Keratinocyte (primary cell): ENCODE data around the gene ZNF718. TPM values are rescaled to one million over a fixed set of nuclear protein-coding genes. Genes with fewer than 3 reads are reported as not detected.
"Not testable (repeated sequence)": the region's sequence is repeated elsewhere in the genome, so short reads cannot be mapped to it uniquely, and the experiment has no call there.

Source experiments
- DNase-seq: peaks from one replicate; pipeline ENCODE4 v3.0.0-alpha.2; 2011; ENCODE audit warnings: low read depth, missing footprints, low spot score
- FAIRE-seq: peaks from 2 replicates; lab custom pipeline; 2011; peaks lifted over from hg19 to GRCh38; lab: Jason Lieb, UNC
- H2AFZ ChIP-seq: 2 replicates; pipeline ENCODE4 v1.6.0; 2012; ENCODE audit warnings: low read length, control low read depth, inconsistent platforms; ENCODE audit not compliant: control insufficient read depth
- H3K27ac ChIP-seq: 2 replicates; pipeline ENCODE4 v1.5.1; 2011; ENCODE audit warnings: low read length; ENCODE audit not compliant: control insufficient read depth, insufficient read depth
- H3K27me3 ChIP-seq: 3 replicates; pipeline ENCODE4 v1.6.0; 2011; ENCODE audit warnings: low read length; ENCODE audit not compliant: control insufficient read depth, insufficient read depth; ENCODE audit errors: extremely low read depth
- H3K36me3 ChIP-seq, 2 experiments: 2 replicates in 1 of 2; 3 replicates in 1 of 2; pipeline ENCODE4 v1.5.1; 2011; ENCODE audit warnings: low read length in 2 of 2, mild to moderate bottlenecking in 1 of 2; ENCODE audit not compliant: control insufficient read depth in 2 of 2, insufficient read depth in 2 of 2; ENCODE audit errors: extremely low read depth in 1 of 2
- H3K4me1 ChIP-seq: 3 replicates; pipeline ENCODE4 v1.5.1; 2011; ENCODE audit warnings: low read length; ENCODE audit not compliant: control insufficient read depth, insufficient read depth; ENCODE audit errors: extremely low read depth
- H3K4me2 ChIP-seq: 3 replicates; pipeline ENCODE4 v1.6.0; 2011; ENCODE audit warnings: low read depth, low read length; ENCODE audit not compliant: control insufficient read depth, insufficient read depth; ENCODE audit errors: extremely low read depth
- H3K4me3 ChIP-seq, 3 experiments: fragments of 200-600 bp in 1 of 3; sonication (generic) in 1 of 3; 2 replicates in 2 of 3; 3 replicates in 1 of 3; pipeline ENCODE4 v1.5.1; 2011 to 2016; ENCODE audit warnings: low read length in 3 of 3, mild to moderate bottlenecking in 3 of 3, control low read depth in 2 of 3, inconsistent platforms in 1 of 3, low read depth in 1 of 3, mixed read lengths in 1 of 3, mixed run types in 1 of 3, moderate library complexity in 1 of 3; ENCODE audit not compliant: control insufficient read depth in 2 of 3, insufficient read depth in 2 of 3; ENCODE audit errors: extremely low read depth in 1 of 3
- H3K79me2 ChIP-seq: 2 replicates; pipeline ENCODE4 v1.6.0; 2012; ENCODE audit warnings: low read length; ENCODE audit not compliant: control insufficient read depth, insufficient read depth
- H3K9ac ChIP-seq: 3 replicates; pipeline ENCODE4 v1.6.0; 2011; ENCODE audit warnings: low read length; ENCODE audit not compliant: control insufficient read depth, insufficient read depth; ENCODE audit errors: extremely low read depth
- H3K9me1 ChIP-seq: 3 replicates; pipeline ENCODE4 v1.6.0; 2011; ENCODE audit warnings: low read length; ENCODE audit not compliant: control insufficient read depth, insufficient read depth; ENCODE audit errors: extremely low read depth
- H3K9me3 ChIP-seq: 2 replicates; pipeline ENCODE4 v1.5.1; 2012; ENCODE audit warnings: low read depth, low read length; ENCODE audit not compliant: control insufficient read depth
- H4K20me1 ChIP-seq: 3 replicates; pipeline ENCODE4 v1.6.0; 2011; ENCODE audit warnings: low read length; ENCODE audit not compliant: control insufficient read depth, insufficient read depth; ENCODE audit errors: extremely low read depth
- EZH2 ChIP-seq: IDR thresholded peaks from one replicate; pipeline ENCODE4 v1.6.1; 2012; ENCODE audit warnings: inconsistent platforms, mild to moderate bottlenecking, low read length, moderate library complexity
- dilution Hi-C: fragments of 300-500 bp; cut with MboI; formaldehyde crosslinking; loops from one replicate; pipeline ENCODE4 v1.7.0; 2020; ENCODE audit warnings: low sequenced_read_pairs; ENCODE audit not compliant: extremely low pct_ligation_motif_present
- polyA plus RNA-seq, 5 experiments: library from polyadenylated mRNA; depleted of rRNA in 3 of 5; stranded (reverse) in 3 of 5; stranded (forward) in 1 of 5; unstranded in 1 of 5; fragments of >200 nt; gene quantifications; 1 replicate in 1 of 5; 2 replicates in 3 of 5; 3 replicates in 1 of 5; pipeline versions ENCODE4 v1.2.1 to v1.2.3, GENCODE V29; 2011 to 2012; ENCODE audit warnings: missing spikeins in 2 of 5, low read depth in 1 of 5, low replicate concordance in 1 of 5
- TF ChIP-seq, protein P1 (sequence below), 3 experiments: IDR thresholded peaks in 1 of 3; conservative IDR thresholded peaks in 1 of 3; optimal IDR thresholded peaks in 1 of 3; 2 replicates in 2 of 3; 3 replicates in 1 of 3; pipeline versions ENCODE3 to v1.5.1; 2011; ENCODE audit warnings: low read length in 3 of 3, mild to moderate bottlenecking in 3 of 3, moderate library complexity in 2 of 3, control low read depth in 1 of 3, inconsistent platforms in 1 of 3; ENCODE audit not compliant: insufficient read depth in 2 of 3; ENCODE audit errors: extremely low read depth in 1 of 3

The ZNF718 gene
- polyA plus RNA-seq, 1 donor (not counting 4 experiments of a cell fraction or from before 2014, with no cell fraction given): 5.0 TPM

DNA sequence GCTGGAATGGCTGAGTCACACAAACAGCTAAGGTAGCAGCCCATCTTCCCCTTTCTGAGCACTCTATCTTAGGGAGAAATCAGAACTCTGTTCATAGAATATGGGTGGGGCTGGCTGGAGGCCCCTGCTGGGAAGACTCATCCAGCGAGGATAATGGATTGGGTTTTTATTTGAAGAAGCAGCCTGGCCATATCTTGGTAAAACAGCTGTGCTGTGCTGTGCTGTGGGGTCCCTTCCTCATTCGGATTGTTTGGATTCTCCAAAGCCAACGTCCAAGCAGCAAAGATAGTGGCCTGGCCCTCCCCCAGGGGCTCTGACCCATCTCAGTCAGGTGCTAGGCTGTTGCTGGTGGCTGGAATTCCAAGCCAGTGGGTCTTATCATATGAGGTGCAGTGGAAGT, 63.8 kb downstream of the ZNF718 start:
- Histone ChIP-seq H3K9ac (no peak overlapping the region), H2AFZ (no peak overlapping the region), H3K4me1 (no peaks in the 10 kb centered on the region), H3K27ac (no peak overlapping the region), H3K4me3 (no peak overlapping the region), H3K27me3 (no peaks in the 10 kb centered on the region), H4K20me1 (no peaks in the 10 kb centered on the region), H3K9me3 (peaks cover 8% of the 10 kb centered on the region), H3K36me3 (no peaks in the 10 kb centered on the region), H3K4me2 (no peak overlapping the region), H3K9me1 (no peaks in the 10 kb centered on the region), H3K79me2 (no peaks in the 10 kb centered on the region)
- DNase-seq (no peak), FAIRE-seq (no peak)
- dilution Hi-C loops: no loop called here
- no peak for TF ChIP-seq EZH2
- TF ChIP-seq, protein P1, sequence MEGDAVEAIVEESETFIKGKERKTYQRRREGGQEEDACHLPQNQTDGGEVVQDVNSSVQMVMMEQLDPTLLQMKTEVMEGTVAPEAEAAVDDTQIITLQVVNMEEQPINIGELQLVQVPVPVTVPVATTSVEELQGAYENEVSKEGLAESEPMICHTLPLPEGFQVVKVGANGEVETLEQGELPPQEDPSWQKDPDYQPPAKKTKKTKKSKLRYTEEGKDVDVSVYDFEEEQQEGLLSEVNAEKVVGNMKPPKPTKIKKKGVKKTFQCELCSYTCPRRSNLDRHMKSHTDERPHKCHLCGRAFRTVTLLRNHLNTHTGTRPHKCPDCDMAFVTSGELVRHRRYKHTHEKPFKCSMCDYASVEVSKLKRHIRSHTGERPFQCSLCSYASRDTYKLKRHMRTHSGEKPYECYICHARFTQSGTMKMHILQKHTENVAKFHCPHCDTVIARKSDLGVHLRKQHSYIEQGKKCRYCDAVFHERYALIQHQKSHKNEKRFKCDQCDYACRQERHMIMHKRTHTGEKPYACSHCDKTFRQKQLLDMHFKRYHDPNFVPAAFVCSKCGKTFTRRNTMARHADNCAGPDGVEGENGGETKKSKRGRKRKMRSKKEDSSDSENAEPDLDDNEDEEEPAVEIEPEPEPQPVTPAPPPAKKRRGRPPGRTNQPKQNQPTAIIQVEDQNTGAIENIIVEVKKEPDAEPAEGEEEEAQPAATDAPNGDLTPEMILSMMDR (optimal IDR thresholded peaks at IDR 0.05 in 1 of 3, IDR thresholded peaks at IDR 0.05 in 1 of 3, conservative IDR thresholded peaks at IDR 0.05 in 1 of 3; ENCODE audit: extremely low read depth in 1 of 3, insufficient read depth in 2 of 3, low read length in 3 of 3): no peak

DNA sequence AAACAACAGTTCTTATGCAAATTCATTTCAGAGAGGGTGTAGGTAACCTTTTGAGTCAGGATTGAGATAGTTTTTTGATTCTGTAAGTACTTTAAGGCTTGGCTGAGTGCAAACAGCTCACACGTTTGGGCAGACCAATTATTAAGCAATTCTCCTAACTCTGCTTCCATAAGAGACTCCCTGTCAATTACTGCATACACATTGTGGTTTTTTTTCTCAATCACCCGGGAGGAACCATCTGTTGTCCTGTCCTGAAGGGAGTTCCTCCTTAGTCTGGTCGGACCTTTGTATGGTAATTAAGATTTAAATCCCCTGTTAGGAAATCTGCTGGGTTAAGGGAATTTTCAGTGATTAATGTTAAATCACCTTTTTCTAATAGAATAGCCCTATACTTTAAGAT, 70.9 kb downstream of the ZNF718 start:
- H3K79me2 ChIP-seq, H2AFZ ChIP-seq, H3K4me3 ChIP-seq, H3K9me3 ChIP-seq, H3K27me3 ChIP-seq, H3K27ac ChIP-seq, dilution Hi-C loops, H3K36me3 ChIP-seq, H4K20me1 ChIP-seq, H3K9me1 ChIP-seq, H3K9ac ChIP-seq, H3K4me1 ChIP-seq, H3K4me2 ChIP-seq, FAIRE-seq, DNase-seq: not testable (repeated sequence)

DNA sequence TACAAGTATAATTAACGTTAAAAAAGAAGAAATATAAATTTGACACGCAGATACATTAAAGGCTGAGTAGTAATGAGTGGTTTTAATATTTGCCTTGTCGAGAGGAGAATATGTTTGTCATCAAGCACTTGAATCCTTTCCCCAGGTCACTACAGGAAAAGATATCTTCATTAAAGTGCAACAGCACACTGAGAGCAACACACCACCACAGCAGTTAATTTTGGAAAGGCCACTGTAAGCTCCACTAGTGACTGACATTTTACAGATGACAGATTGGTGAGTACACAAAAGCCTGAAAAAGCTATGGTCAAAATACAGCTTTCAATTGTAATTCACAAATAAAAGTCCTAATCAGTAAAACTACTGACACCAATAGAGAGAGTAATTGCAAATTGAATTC, 76.6 kb downstream of the ZNF718 start:
- dilution Hi-C loops: no loop called here
- no peak for FAIRE-seq
- TF ChIP-seq, protein P1 (optimal IDR thresholded peaks at IDR 0.05 in 1 of 3, IDR thresholded peaks at IDR 0.05 in 1 of 3, conservative IDR thresholded peaks at IDR 0.05 in 1 of 3; ENCODE audit: extremely low read depth in 1 of 3, insufficient read depth in 2 of 3, low read length in 3 of 3): no peak
- no peak for TF ChIP-seq EZH2

DNA sequence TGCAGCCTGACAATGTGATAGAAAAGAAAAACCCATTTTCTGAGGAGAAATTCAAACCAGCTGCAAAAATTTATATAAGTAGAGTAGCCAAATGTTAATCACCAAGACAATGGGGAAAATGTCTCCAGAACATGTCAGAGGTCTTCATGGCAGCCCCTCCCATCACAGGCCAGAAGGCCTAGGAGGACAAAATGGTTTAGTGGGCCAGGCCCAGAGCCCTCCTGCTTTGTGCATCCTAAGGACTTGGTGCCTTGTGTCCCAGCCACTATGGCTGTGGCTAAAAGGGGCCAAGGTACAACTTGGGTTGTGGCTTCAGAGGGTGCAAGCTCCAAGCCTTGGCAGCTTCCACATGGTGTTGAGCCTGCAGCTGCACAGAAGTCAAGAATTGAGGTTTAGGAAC, 78.5 kb downstream of the ZNF718 start:
- H3K9ac ChIP-seq, H4K20me1 ChIP-seq, H3K36me3 ChIP-seq, DNase-seq, H3K4me1 ChIP-seq, FAIRE-seq, H2AFZ ChIP-seq, H3K27me3 ChIP-seq, dilution Hi-C loops, H3K4me3 ChIP-seq, H3K4me2 ChIP-seq, H3K79me2 ChIP-seq, H3K9me1 ChIP-seq, H3K27ac ChIP-seq: not testable (repeated sequence)
- H3K9me3 ChIP-seq: peaks cover 10% of the 10 kb centered on the region

More for the DNA sequence above, 76.6 kb downstream of the ZNF718 start:
- Histone ChIP-seq H3K9me1 (no peaks in the 10 kb centered on the region), H3K79me2 (no peaks in the 10 kb centered on the region), H3K9ac (no peak overlapping the region), H2AFZ (no peak overlapping the region), H3K4me1 (no peaks in the 10 kb centered on the region), H3K36me3 (no peaks in the 10 kb centered on the region), H4K20me1 (no peaks in the 10 kb centered on the region), H3K27me3 (no peaks in the 10 kb centered on the region), H3K9me3 (peaks cover 5% of the 10 kb centered on the region), H3K4me2 (no peak overlapping the region), H3K27ac (no peak overlapping the region), H3K4me3 (no peak overlapping the region)
- DNase-seq: no peak
